Prostate gland (tissue), 2 donors: Measurements from ENCODE around the gene MAP7D2.

Source experiments
- CTCF ChIP-seq, 4 experiments: fragments of 200-600 bp in 2 of 4; fragments of 450-650 bp in 2 of 4; sonication (generic) in 2 of 4; IDR thresholded peaks; 1 replicate in 3 of 4; 2 replicates in 1 of 4; pipeline ENCODE4 v1.5.1; 2016 to 2019; ENCODE audit warnings: antibody characterized with exemption in 4 of 4, mild to moderate bottlenecking in 2 of 4, moderate library complexity in 2 of 4
- POLR2A ChIP-seq: fragments of 450-650 bp; IDR thresholded peaks from one replicate; pipeline ENCODE4 v1.6.1; 2016; ENCODE audit warnings: antibody characterized with exemption, mild to moderate bottlenecking
- POLR2AphosphoS5 ChIP-seq: sonication (generic); formaldehyde crosslinking; IDR thresholded peaks from one replicate; pipeline ENCODE4 v1.6.1; 2017; ENCODE audit warnings: antibody characterized with exemption

GRCh38 chrX:20091499-20091898 is 25.2 kb downstream of the MAP7D2 start:
- TF ChIP-seq CTCF (IDR thresholded peaks at IDR 0.05): no peak
- no peak for TF ChIP-seq POLR2A
- no peak for TF ChIP-seq POLR2AphosphoS5
